CD4-positive, alpha-beta T cell (primary cell): ENCODE results near the gene ELMOD3. TPM values are rescaled to one million over a fixed set of nuclear protein-coding genes. Genes with fewer than 3 reads are reported as not detected.

Source experiments
- ATAC-seq: fragments of 200-7000 bp; cut with Tn5 transposase; one replicate; pipeline ENCODE4 v1.10.0; 2022; ENCODE audit warnings: mild to moderate bottlenecking; ENCODE audit not compliant: poor library complexity
- CTCF ChIA-PET: fragments of 350-600 bp; sonication (Branson Sonifier 250); formaldehyde crosslinking; loops from one replicate; lab custom pipeline; 2021; ENCODE audit warnings: antibody characterized with exemption, inconsistent platforms; lab: Charles Lee
- POLR2A ChIA-PET: fragments of 350-600 bp; sonication (Branson Sonifier 250); formaldehyde crosslinking; loops from one replicate; lab custom pipeline; 2021; ENCODE audit warnings: antibody characterized with exemption, inconsistent platforms; lab: Charles Lee
- DNase-seq, 14 experiments: peaks; one replicate each; pipeline ENCODE4 v3.0.0-alpha.2; 2013 to 2020; ENCODE audit warnings: mixed read lengths in 2 of 14
- H3K27ac ChIP-seq, 2 donors: one replicate each; pipeline versions ENCODE4 v1.5.1 to v1.7.0; 2013; ENCODE audit warnings: low read length in 2 of 2, low read depth in 1 of 2, mild to moderate bottlenecking in 1 of 2
- H3K27me3 ChIP-seq, 2 experiments: 1 replicate in 1 of 2; 2 replicates in 1 of 2; pipeline versions ENCODE4 v1.6.1 to v1.7.0; 2013; ENCODE audit warnings: low read length in 2 of 2, control low read depth in 1 of 2, mild to moderate bottlenecking in 1 of 2, moderate library complexity in 1 of 2; ENCODE audit not compliant: insufficient read depth in 2 of 2, control insufficient read depth in 1 of 2
- H3K36me3 ChIP-seq: one replicate; pipeline ENCODE4 v1.6.1; 2013; ENCODE audit warnings: low read length, control low read depth; ENCODE audit not compliant: insufficient read depth
- H3K4me1 ChIP-seq: one replicate; pipeline ENCODE4 v1.6.1; 2013; ENCODE audit warnings: low read length, control low read depth; ENCODE audit not compliant: insufficient read depth
- H3K4me3 ChIP-seq: one replicate; pipeline ENCODE4 v1.5.1; 2013; ENCODE audit warnings: mild to moderate bottlenecking, low read length, moderate library complexity
- H3K9me3 ChIP-seq, 2 experiments: 1 replicate in 1 of 2; 2 replicates in 1 of 2; pipeline versions ENCODE4 v1.6.1 to v1.7.0; 2013; ENCODE audit warnings: low read length in 2 of 2, mild to moderate bottlenecking in 2 of 2, control low read depth in 1 of 2, moderate library complexity in 1 of 2; ENCODE audit not compliant: control insufficient read depth in 1 of 2, insufficient read depth in 1 of 2
- H3K27ac Mint-ChIP-seq: one replicate; pipeline ENCODE4 v1.8.0; 2020; ENCODE audit warnings: mixed read lengths
- H3K27me3 Mint-ChIP-seq: one replicate; pipeline ENCODE4 v1.8.0; 2021; ENCODE audit warnings: mixed read lengths
- H3K36me3 Mint-ChIP-seq: one replicate; pipeline ENCODE4 v1.8.0; 2021; ENCODE audit warnings: low read depth, mixed read lengths
- H3K4me1 Mint-ChIP-seq: one replicate; pipeline ENCODE4 v1.8.0; 2021; ENCODE audit warnings: low read depth, mixed read lengths
- H3K4me3 Mint-ChIP-seq: one replicate; pipeline ENCODE4 v1.8.0; 2020; ENCODE audit warnings: mild to moderate bottlenecking, mixed read lengths
- H3K9me3 Mint-ChIP-seq: one replicate; pipeline ENCODE4 v1.8.0; 2020; ENCODE audit warnings: mixed read lengths
- intact Hi-C, 2 experiments: fragments of 100-400 bp; cut with DNase I in 1 of 2; cut with micrococcal nuclease in 1 of 2; formaldehyde crosslinking; loops; one replicate each; pipeline versions ENCODE4 v1.15.1 to v1.9.0; 2023 to 2025; cut with DNase I, micrococcal nuclease
- total RNA-seq, 174 experiments: library from RNA in 2 of 174; stranded (reverse) in 2 of 174; gene quantifications; one replicate each; pipeline ENCODE4 v1.2.3 and lab custom pipeline; 2021 to 2026
- TF ChIP-seq, protein P1 (sequence below): fragments of 200-600 bp; IDR thresholded peaks from one replicate; pipeline ENCODE4 v1.8.0; 2022; ENCODE audit warnings: antibody characterized with exemption, mild to moderate bottlenecking

ELMOD3 gene
- total RNA-seq, 2 experiments from 2014 or later: 13.5 to 15.3 TPM

DNA sequence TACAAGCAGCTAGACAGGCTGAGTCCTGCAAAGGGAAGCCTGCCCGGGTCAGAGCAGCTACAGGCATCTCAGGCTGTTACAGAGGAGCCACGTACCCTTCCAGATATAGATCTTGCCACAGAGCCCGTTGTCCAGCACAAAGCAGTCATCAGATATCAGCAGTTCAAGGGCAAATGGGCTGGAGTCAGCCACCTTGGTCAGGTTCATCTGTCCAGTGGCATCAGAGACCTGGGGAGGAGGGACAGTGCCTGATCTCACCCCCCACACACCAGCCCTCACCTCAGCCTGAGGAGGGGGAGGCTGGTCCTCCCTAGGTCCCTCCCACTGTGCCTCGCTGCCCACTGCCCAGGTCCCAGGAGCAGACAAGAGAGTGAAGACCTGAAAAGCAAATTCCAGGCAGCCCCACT lies 43.4 kb downstream of the ELMOD3 start:
- H3K4me3 Mint-ChIP-seq: no peak overlapping the region
- Histone ChIP-seq H3K27me3 (no peaks in the 10 kb centered on the region), H3K9me3 (peaks cover 0 to 3% of the 10 kb centered on the region in 2 experiments), H3K36me3 (peaks cover 37% of the 10 kb centered on the region), H3K4me1 (no peaks in the 10 kb centered on the region), H3K4me3 (no peak overlapping the region), H3K27ac (no peak overlapping the region)
- H3K27me3 Mint-ChIP-seq: no peaks in the 10 kb centered on the region
- ChIA-PET POLR2A (no interaction called here), CTCF (no interaction called here)
- H3K27ac Mint-ChIP-seq: no peak overlapping the region
- peaks cover 33% of the 10 kb centered on the region for H3K36me3 Mint-ChIP-seq
- TF ChIP-seq, protein P1, sequence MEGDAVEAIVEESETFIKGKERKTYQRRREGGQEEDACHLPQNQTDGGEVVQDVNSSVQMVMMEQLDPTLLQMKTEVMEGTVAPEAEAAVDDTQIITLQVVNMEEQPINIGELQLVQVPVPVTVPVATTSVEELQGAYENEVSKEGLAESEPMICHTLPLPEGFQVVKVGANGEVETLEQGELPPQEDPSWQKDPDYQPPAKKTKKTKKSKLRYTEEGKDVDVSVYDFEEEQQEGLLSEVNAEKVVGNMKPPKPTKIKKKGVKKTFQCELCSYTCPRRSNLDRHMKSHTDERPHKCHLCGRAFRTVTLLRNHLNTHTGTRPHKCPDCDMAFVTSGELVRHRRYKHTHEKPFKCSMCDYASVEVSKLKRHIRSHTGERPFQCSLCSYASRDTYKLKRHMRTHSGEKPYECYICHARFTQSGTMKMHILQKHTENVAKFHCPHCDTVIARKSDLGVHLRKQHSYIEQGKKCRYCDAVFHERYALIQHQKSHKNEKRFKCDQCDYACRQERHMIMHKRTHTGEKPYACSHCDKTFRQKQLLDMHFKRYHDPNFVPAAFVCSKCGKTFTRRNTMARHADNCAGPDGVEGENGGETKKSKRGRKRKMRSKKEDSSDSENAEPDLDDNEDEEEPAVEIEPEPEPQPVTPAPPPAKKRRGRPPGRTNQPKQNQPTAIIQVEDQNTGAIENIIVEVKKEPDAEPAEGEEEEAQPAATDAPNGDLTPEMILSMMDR: no peak
- H3K9me3 Mint-ChIP-seq: no peaks in the 10 kb centered on the region
- DNase-seq: no peak
- intact Hi-C loops: loop anchor here in 1 of 2 experiments (10.0 kb wide), 1 partner anchor 307 kb away; no protein-coding TSS in a partner anchor
- no peaks in the 10 kb centered on the region for H3K4me1 Mint-ChIP-seq
- no peak for ATAC-seq

DNA sequence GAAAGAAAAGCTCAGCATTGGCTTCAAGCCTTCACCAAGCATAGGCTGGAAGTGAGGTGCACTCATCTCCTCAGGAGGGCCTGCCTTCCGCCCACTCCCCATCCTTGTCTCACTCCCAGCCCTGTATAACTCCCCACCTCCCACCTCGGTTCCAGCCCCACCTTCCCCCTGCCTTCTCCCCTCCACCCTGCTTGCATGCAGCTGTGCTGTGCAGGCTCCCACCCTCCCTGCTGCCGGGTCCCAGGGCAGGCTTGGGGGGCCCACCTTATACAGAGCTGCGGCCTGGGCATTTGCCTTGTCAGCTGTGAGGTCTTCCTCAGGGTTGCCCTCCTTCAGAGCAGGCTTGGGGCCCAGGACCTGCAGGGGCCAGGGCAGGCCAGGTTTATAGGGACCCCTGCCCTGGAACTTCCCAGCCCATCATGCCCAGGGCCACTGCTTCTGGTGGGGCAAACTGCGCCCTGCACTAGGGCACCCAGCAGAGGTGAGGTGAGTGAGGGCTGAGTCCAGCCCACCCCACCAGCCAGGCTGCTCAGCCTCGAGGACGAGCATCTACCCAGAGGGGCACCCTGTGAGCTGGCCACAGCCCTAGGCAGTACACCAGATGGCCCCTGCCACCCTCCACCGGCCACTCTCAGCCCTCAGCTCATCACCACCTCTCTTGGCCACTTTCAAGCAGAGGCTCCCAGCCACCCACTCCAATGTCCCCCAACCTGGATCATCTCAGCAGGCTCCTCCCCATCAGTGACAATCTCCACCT lies 44.0 kb downstream of the ELMOD3 start:
- Mint-ChIP-seq H3K4me1 (no peaks in the 10 kb centered on the region), H3K9me3 (no peaks in the 10 kb centered on the region), H3K27ac (no peak overlapping the region), H3K36me3 (peaks cover 33% of the 10 kb centered on the region), H3K27me3 (no peaks in the 10 kb centered on the region), H3K4me3 (no peak overlapping the region)
- H3K36me3 ChIP-seq: peaks cover 37% of the 10 kb centered on the region
- no peaks in the 10 kb centered on the region for H3K4me1 ChIP-seq
- no peak overlapping the region for H3K27ac ChIP-seq
- TF ChIP-seq, protein P1: no peak
- no peak overlapping the region for H3K4me3 ChIP-seq
- CTCF ChIA-PET: no interaction called here
- intact Hi-C loops: loop anchor here in 1 of 2 experiments (10.0 kb wide), 1 partner anchor 306 kb away; no protein-coding TSS in a partner anchor
- DNase-seq (no peak), ATAC-seq (no peak)
- H3K9me3 ChIP-seq: peaks cover 0 to 7% of the 10 kb centered on the region in 2 experiments
- H3K27me3 ChIP-seq: no peaks in the 10 kb centered on the region
- POLR2A ChIA-PET: no interaction called here

DNA sequence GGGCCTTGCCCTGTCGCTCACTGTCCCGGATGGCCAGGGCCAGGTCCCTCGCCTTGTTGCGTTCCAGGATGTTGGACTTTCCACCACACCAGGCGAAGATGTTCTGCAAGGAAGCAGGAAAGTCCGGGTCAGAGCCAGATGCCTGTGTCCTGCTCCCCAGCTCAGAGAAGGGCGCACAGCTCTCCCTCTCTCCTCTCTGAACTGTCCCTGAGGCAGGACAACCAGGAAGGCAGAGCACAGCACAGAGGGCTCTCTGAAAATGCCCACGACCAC lies 44.5 kb downstream of the ELMOD3 start:
- POLR2A ChIA-PET: no interaction called here
- no peaks in the 10 kb centered on the region for H3K27me3 ChIP-seq

More for the DNA sequence above, 44.5 kb downstream of the ELMOD3 start:
- Histone ChIP-seq H3K36me3 (peaks cover 34% of the 10 kb centered on the region), H3K9me3 (peaks cover 0 to 8% of the 10 kb centered on the region in 2 experiments), H3K4me3 (no peak overlapping the region), H3K4me1 (no peaks in the 10 kb centered on the region), H3K27ac (no peak overlapping the region)
- Mint-ChIP-seq H3K36me3 (peaks cover 29% of the 10 kb centered on the region), H3K9me3 (peaks cover 2% of the 10 kb centered on the region), H3K27me3 (no peaks in the 10 kb centered on the region), H3K4me3 (no peak overlapping the region), H3K4me1 (no peaks in the 10 kb centered on the region), H3K27ac (no peak overlapping the region)
- intact Hi-C loops: loop anchor here in 1 of 2 experiments (10.0 kb wide), 1 partner anchor 306 kb away; no protein-coding TSS in a partner anchor
- DNase-seq (no peak), ATAC-seq (no peak)
- TF ChIP-seq, protein P1: no peak
- CTCF ChIA-PET: no interaction called here
